Retinal pigment epithelial cell (primary cell): ENCODE results near the gene HES4.

ENCODE experiments used
- DNase-seq: peaks from one replicate; pipeline ENCODE4 v3.0.0-alpha.2; 2010; ENCODE audit warnings: low read depth
- H3K4me3 ChIP-seq: 2 replicates; pipeline ENCODE4 v1.5.1; 2011; ENCODE audit warnings: mild to moderate bottlenecking, low read length, control low read depth, moderate library complexity
- TF ChIP-seq, protein P1 (sequence below): conservative IDR thresholded peaks from 2 replicates; pipeline ENCODE4 v1.5.1; 2011; ENCODE audit warnings: low read depth, low read length, control low read depth, inconsistent platforms

Gene HES4, protein sequence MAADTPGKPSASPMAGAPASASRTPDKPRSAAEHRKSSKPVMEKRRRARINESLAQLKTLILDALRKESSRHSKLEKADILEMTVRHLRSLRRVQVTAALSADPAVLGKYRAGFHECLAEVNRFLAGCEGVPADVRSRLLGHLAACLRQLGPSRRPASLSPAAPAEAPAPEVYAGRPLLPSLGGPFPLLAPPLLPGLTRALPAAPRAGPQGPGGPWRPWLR

DNA sequence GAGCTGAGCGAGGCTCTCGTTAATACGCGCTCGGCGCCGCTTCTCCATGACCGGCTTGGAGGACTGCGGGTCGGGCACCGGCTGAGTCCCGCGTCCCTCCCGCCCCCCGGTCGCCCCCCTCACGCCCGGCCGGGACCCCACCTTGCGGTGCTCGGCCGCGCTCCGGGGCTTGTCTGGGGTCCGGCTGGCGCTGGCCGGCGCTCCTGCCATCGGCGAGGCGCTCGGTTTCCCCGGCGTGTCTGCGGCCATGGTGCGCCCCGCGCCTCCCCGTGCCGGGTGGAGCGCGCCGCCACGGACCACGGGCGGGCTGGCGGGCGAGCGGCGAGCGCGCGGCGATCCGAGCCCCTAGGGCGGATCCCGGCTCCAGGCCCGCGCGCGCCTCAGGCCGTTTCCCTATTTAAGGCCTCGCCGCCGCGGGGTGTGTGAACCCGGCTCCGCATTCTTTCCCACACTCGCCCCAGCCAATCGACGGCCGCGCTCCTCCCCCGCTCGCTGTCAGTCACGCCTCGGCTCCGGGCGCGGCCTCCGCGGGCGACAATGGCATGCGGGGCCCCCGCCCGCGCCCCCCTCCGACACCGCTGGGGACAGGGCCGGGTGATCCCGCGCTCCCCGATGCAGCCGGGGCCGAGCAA is at the start of gene HES4:
Gene HES4, minus strand, starts transcription at position 373 of the 632 bp plus-strand sequence. Its CDS starts 124 bp downstream, at position 249.
- peak; percentile 79 for DNase-seq
- H3K4me3 ChIP-seq = peak within 1 kb of the TSS; percentile 60
- TF ChIP-seq, protein P1, sequence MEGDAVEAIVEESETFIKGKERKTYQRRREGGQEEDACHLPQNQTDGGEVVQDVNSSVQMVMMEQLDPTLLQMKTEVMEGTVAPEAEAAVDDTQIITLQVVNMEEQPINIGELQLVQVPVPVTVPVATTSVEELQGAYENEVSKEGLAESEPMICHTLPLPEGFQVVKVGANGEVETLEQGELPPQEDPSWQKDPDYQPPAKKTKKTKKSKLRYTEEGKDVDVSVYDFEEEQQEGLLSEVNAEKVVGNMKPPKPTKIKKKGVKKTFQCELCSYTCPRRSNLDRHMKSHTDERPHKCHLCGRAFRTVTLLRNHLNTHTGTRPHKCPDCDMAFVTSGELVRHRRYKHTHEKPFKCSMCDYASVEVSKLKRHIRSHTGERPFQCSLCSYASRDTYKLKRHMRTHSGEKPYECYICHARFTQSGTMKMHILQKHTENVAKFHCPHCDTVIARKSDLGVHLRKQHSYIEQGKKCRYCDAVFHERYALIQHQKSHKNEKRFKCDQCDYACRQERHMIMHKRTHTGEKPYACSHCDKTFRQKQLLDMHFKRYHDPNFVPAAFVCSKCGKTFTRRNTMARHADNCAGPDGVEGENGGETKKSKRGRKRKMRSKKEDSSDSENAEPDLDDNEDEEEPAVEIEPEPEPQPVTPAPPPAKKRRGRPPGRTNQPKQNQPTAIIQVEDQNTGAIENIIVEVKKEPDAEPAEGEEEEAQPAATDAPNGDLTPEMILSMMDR = no peak

DNA sequence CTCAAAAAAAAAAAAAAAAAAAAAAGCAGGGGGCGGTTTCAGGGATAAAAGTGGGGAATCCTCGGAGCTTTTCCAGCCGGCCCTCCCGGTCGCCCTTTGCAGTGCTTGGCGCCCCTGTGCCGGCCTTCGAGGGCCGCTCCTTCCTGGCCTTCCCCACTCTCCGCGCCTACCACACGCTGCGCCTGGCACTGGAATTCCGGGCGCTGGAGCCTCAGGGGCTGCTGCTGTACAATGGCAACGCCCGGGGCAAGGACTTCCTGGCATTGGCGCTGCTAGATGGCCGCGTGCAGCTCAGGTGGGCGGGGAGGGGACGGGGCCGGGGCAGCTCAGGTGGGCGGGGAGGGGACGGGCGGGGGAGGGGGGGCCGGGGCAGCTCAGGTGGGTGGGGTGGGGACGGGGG is 48.9 kb upstream of the HES4 start:
- no peak for DNase-seq
- TF ChIP-seq, protein P1 = no peak
- no peak overlapping the region for H3K4me3 ChIP-seq

DNA sequence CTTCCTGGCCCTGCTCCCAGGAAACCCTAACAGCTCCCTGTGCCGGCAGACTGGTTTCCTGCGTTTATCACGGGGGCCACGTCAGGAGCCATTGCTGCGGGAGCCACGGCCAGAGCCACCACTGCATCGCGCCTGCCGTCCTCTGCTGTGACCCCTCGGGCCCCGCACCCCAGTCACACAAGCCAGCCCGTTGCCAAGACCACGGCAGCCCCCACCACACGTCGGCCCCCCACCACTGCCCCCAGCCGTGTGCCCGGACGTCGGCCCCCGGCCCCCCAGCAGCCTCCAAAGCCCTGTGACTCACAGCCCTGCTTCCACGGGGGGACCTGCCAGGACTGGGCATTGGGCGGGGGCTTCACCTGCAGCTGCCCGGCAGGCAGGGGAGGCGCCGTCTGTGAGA is 48.1 kb upstream of the HES4 start:
- DNase-seq = no peak
- no peak overlapping the region for H3K4me3 ChIP-seq
- TF ChIP-seq, protein P1 = no peak

DNA sequence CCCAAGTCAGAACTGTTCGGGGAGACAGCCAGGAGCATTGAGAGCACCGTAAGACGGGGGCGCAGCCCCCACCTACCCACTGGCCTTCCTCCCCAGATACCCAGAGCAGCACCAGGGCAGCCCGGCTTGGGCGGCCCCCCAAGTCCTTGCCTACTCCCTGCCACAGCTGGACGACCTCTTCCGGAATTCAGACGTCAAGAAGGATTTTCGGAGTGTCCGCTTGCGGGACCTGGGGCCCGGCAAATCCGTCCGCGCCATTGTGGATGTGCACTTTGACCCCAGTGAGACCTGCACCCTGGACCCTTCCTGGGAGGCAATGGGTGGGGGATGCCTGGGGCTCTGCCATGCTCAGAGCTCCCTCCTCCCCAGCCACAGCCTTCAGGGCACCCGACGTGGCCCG is 47.5 kb upstream of the HES4 start:
- TF ChIP-seq, protein P1 = no peak
- DNase-seq = no peak
- no peak overlapping the region for H3K4me3 ChIP-seq

DNA sequence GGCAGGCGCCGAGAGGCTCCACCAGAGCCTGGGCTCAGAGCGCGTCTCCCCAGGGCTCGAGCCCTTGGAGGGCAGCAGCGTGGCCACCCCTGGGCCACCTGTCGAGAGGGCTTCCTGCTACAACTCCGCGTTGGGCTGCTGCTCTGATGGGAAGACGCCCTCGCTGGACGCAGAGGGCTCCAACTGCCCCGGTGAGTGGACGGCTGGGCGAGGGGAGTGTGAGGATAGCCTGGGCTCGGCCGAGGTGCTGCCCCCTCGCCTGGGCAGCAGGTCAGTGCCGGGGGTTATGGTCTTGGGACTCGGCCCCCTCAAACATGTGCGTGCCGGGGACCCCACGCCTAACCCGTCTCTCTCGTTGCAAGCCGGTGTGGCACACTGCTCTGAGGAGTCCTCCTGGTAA is 46.9 kb upstream of the HES4 start:
- TF ChIP-seq, protein P1 = no peak
- DNase-seq = no peak
- no peak overlapping the region for H3K4me3 ChIP-seq

DNA sequence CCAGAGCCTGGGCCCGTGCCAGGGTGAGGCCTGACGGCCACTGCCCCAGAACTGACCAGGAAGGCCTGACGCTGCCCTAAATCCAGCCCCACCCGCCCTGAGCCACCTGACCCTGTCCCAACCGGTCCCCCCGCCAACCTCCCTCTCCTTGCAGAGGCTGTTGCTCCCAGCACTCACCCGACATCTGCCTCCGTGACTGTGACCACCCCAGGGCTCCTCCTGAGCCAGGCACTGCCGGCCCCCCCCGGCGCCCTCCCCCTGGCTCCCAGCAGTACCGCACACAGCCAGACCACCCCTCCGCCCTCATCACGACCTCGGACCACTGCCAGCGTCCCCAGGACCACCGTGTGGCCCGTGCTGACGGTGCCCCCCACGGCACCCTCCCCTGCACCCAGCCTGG is 46.3 kb upstream of the HES4 start:
- TF ChIP-seq, protein P1 = no peak
- DNase-seq = no peak
- no peak overlapping the region for H3K4me3 ChIP-seq

DNA sequence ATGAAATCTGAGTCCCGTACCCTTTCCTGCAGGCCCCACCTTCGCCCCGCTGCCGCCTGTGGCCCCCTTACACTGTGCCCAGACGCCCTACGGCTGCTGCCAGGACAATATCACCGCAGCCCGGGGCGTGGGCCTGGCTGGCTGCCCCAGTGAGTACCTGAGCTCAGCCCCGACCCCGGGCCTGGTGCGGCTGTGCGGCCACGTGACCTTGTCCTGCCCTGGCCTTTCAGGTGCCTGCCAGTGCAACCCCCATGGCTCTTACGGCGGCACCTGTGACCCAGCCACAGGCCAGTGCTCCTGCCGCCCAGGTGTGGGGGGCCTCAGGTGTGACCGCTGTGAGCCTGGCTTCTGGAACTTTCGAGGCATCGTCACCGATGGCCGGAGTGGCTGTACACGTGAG is 45.2 kb upstream of the HES4 start:
- no peak overlapping the region for H3K4me3 ChIP-seq
- TF ChIP-seq, protein P1 = no peak
- DNase-seq = no peak
